ENCODE data around the gene ATE1. TPM values are rescaled to one million over a fixed set of nuclear protein-coding genes. Genes with fewer than 3 reads are reported as not detected.
"Not testable (repeated sequence)": the region's sequence is repeated elsewhere in the genome, so short reads cannot be mapped to it uniquely, and the experiment has no call there.

The ATE1 gene
- total and polyA plus RNA-seq, 4 donors = 18.3 to 60.7 (median 35.5) TPM

DNA sequence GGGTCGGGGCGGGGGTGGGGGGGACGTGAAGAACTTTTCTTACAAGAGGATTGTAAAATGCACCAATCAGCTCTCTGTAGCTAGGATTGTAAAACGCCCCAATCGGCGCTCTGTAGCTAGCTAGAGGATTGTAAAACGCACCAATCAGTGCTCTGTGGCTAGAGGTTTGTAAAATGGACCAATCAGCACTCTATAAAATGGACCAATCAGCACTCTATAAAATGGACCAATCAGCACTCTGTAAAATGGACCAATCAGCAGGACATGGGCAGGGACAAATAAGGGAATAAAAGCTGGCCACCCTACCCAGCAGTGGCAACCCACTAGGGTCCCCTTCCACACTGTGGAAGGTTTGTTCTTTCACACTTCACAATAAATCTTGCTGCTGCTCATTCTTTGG lies 9.0 kb downstream of the ATE1 start:
- H3K27ac ChIP-seq (ENCODE audit: low read depth, low read length); H3K4me3 ChIP-seq (ENCODE audit: low read depth, low read length); H3K27me3 ChIP-seq (ENCODE audit: control insufficient read depth, insufficient read depth, low read length); DNase-seq (ENCODE audit: low read depth in 4 of 6, low spot score in 6 of 6); H3K9me3 ChIP-seq (ENCODE audit: control insufficient read depth, insufficient read depth, low read length): not testable (repeated sequence)
- Histone ChIP-seq H3K36me3 (ENCODE audit: control insufficient read depth, insufficient read depth, low read length) (peaks cover 17% of the 10 kb centered on the region), H3K4me1 (ENCODE audit: control insufficient read depth, insufficient read depth, low read length) (peaks cover 11% of the 10 kb centered on the region)
- WGBS (ENCODE audit: insufficient coverage) = 93% methylated on average over 3 of the region's 7 CpGs

DNA sequence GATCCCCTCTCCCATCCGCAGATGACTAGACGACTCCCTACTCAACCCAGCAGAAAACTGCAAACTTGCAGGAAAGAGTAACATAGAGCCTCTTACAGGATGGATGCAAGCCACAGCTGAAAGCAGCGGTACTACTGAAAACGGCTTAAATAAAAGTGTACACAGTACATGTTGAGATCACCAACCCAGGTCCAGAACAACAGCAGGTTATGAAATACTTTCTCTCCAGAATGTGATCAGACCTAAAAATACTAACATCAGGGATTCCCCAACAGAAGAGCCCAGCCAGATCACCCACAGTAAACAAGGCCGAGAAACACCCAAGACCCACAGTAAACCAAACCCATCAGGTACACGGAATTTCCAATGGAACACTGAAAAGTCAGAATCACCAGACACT lies 13.2 kb downstream of the ATE1 start:
- DNase-seq (ENCODE audit: low read depth in 4 of 6, low spot score in 6 of 6) = no peak
- H3K27ac ChIP-seq (ENCODE audit: low read depth, low read length) = no peak overlapping the region
- no peaks in the 10 kb centered on the region for H3K4me1 ChIP-seq (ENCODE audit: control insufficient read depth, insufficient read depth, low read length)
- 87% methylated on average over 5 of the region's 6 CpGs for WGBS (ENCODE audit: insufficient coverage)
- H3K4me3 ChIP-seq (ENCODE audit: low read depth, low read length) = no peak overlapping the region
- H3K27me3 ChIP-seq (ENCODE audit: control insufficient read depth, insufficient read depth, low read length) = no peaks in the 10 kb centered on the region
- H3K36me3 ChIP-seq (ENCODE audit: control insufficient read depth, insufficient read depth, low read length) = peaks cover 22% of the 10 kb centered on the region
- no peaks in the 10 kb centered on the region for H3K9me3 ChIP-seq (ENCODE audit: control insufficient read depth, insufficient read depth, low read length)

DNA sequence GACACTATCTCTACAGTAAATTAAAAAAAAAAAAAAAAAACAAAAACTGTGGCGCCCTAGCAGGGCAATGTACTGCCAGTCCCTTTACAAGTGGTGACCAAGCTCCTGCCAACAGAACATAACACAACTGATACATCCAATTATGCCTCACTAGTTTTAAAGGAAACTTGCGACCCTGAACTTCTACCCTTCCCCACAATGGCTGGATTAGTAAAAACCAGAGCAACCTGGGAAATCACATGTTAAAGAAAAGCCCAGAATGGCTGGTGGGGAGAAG lies 16.5 kb downstream of the ATE1 start:
- Histone ChIP-seq H3K27ac (ENCODE audit: low read depth, low read length) (no peak overlapping the region), H3K9me3 (ENCODE audit: control insufficient read depth, insufficient read depth, low read length) (no peaks in the 10 kb centered on the region), H3K36me3 (ENCODE audit: control insufficient read depth, insufficient read depth, low read length) (peaks cover 30% of the 10 kb centered on the region), H3K4me1 (ENCODE audit: control insufficient read depth, insufficient read depth, low read length) (no peaks in the 10 kb centered on the region), H3K4me3 (ENCODE audit: low read depth, low read length) (no peak overlapping the region), H3K27me3 (ENCODE audit: control insufficient read depth, insufficient read depth, low read length) (no peaks in the 10 kb centered on the region)
- no peak for DNase-seq (ENCODE audit: low read depth in 4 of 6, low spot score in 6 of 6)
- no CpG with 5 or more reads among the region's 2 CpGs for WGBS (ENCODE audit: insufficient coverage)

DNA sequence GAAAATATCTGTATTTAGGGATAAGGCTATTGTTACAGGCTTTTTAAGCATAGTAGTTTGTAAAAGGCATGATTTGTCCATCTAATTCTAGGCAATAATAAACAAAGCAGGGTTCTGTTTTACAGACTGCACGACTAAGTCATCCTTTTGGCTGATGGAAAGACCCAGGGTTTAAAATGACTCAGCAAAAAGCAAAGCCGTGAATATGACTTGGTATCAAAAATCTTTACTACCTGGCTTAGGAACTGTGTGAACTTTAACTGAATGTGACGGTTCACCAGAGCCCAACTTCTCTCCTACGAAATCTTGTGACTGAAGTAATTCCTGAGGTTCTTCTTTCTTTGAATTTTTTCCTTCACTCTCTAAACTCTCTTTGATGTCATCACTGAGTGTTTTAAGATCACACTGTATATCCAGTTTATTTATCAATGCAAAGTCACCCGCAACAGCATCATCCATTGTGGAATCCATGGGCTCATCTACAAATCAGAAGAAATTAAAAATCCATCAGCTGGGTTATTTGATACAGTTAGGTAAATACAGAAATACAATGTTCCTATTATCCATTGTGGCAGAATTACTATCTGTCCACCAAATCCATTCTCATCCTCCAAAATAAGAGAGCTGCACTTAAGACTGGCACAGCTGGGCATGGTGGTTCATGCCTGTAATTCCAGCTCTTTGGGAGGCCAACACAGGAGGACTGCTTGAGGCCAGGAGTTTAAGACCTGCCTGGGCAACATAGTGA lies 17.0 kb downstream of the ATE1 start:
- Histone ChIP-seq H3K27me3 (ENCODE audit: control insufficient read depth, insufficient read depth, low read length) (no peaks in the 10 kb centered on the region), H3K4me3 (ENCODE audit: low read depth, low read length) (no peak overlapping the region), H3K36me3 (ENCODE audit: control insufficient read depth, insufficient read depth, low read length) (peaks cover 32% of the 10 kb centered on the region), H3K27ac (ENCODE audit: low read depth, low read length) (no peak overlapping the region), H3K9me3 (ENCODE audit: control insufficient read depth, insufficient read depth, low read length) (no peaks in the 10 kb centered on the region), H3K4me1 (ENCODE audit: control insufficient read depth, insufficient read depth, low read length) (no peaks in the 10 kb centered on the region)
- no CpG with 5 or more reads among the region's 5 CpGs for WGBS (ENCODE audit: insufficient coverage)
- peak in 1 of 6 donors; percentile 8 for DNase-seq (ENCODE audit: low read depth in 4 of 6, low spot score in 6 of 6)

DNA sequence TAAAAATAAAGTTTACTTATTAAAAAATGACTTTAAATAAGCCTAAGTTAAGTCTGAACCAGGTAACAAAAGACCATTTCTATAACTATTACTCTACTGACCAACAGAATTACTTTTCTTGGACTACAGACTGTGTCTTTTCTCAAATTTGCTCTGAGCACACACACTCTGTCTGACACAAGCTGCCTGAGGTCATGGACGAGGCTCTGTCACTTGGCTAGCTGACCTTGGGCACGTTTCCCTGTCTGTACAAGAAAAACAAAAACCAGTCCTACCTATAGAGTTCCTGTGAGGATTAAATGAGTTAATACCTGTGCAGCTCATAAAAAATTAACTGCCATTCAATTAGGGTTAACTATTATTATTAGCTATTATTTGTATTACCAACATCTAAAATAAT lies 22.9 kb downstream of the ATE1 start:
- Histone ChIP-seq H3K9me3 (ENCODE audit: control insufficient read depth, insufficient read depth, low read length) (no peaks in the 10 kb centered on the region), H3K36me3 (ENCODE audit: control insufficient read depth, insufficient read depth, low read length) (peaks cover 25% of the 10 kb centered on the region), H3K27me3 (ENCODE audit: control insufficient read depth, insufficient read depth, low read length) (no peaks in the 10 kb centered on the region), H3K27ac (ENCODE audit: low read depth, low read length) (no peak overlapping the region), H3K4me1 (ENCODE audit: control insufficient read depth, insufficient read depth, low read length) (no peaks in the 10 kb centered on the region), H3K4me3 (ENCODE audit: low read depth, low read length) (no peak overlapping the region)
- no CpG with 5 or more reads among the region's 2 CpGs for WGBS (ENCODE audit: insufficient coverage)
- DNase-seq (ENCODE audit: low read depth in 4 of 6, low spot score in 6 of 6) = no peak

DNA sequence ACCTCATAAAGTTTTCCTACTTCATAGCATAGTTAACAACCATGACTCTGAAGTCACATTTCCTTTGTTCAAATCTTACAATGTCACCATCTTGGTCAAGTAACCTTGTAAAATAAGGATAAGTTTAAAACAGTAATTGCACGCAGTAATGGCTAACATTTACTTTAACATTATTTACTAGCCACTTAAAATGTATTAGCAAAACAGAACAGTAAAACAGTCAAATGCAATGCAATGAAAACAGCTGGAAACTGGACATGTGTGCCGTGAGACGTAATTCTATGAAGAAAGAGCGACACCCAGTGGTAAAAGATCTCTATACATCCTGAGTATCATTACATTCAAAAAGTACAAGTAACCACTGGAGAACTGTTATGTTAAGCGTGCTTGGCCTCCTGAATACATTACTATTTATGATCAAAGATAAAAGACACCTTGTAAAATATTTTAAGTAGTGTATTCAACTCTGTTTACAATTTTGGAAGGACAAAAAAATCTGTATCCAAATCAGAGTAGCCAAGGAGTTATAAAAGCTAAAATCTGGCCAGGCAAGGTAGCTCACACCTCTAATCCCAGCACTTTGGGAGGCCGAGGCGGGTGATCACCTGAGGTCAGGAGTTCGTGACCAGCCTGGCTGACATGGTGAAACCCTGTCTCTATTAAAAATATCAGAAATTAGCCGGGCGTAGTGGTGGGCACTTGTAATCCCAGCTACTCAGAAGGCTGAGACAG lies 27.2 kb downstream of the ATE1 start:
- no CpG with 5 or more reads among the region's 10 CpGs for WGBS (ENCODE audit: insufficient coverage)
- peak; percentile 61 to 96 (median 74) for DNase-seq (ENCODE audit: low read depth in 4 of 6, low spot score in 6 of 6)
- Histone ChIP-seq H3K9me3 (ENCODE audit: control insufficient read depth, insufficient read depth, low read length) (no peaks in the 10 kb centered on the region), H3K36me3 (ENCODE audit: control insufficient read depth, insufficient read depth, low read length) (peaks cover 12% of the 10 kb centered on the region), H3K4me1 (ENCODE audit: control insufficient read depth, insufficient read depth, low read length) (no peaks in the 10 kb centered on the region), H3K27me3 (ENCODE audit: control insufficient read depth, insufficient read depth, low read length) (no peaks in the 10 kb centered on the region), H3K4me3 (ENCODE audit: low read depth, low read length) (no peak overlapping the region), H3K27ac (ENCODE audit: low read depth, low read length) (no peak overlapping the region)

DNA sequence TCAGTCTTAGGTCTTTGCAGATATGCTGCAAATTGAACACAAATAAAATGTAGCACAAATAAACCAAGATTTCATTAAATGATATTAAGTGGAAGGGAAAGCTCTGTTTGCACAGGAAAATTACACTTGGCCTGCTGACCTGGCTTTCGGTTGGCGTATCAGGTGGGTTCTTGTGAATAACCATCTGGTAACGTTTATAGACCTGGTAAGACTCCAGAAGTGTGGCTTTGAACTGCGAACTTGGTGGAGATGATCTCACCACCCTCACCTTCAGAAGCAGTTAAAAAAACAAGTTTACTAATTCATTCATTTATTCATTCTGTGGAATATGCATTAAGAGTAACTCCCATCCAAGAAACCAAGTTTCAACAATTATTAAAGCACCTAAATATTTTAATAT lies 28.1 kb downstream of the ATE1 start:
- DNase-seq (ENCODE audit: low read depth in 4 of 6, low spot score in 6 of 6) = no peak
- Histone ChIP-seq H3K4me3 (ENCODE audit: low read depth, low read length) (no peak overlapping the region), H3K9me3 (ENCODE audit: control insufficient read depth, insufficient read depth, low read length) (no peaks in the 10 kb centered on the region), H3K27ac (ENCODE audit: low read depth, low read length) (no peak overlapping the region), H3K27me3 (ENCODE audit: control insufficient read depth, insufficient read depth, low read length) (no peaks in the 10 kb centered on the region), H3K36me3 (ENCODE audit: control insufficient read depth, insufficient read depth, low read length) (peaks cover 16% of the 10 kb centered on the region), H3K4me1 (ENCODE audit: control insufficient read depth, insufficient read depth, low read length) (no peaks in the 10 kb centered on the region)
- no CpG with 5 or more reads among the region's 4 CpGs for WGBS (ENCODE audit: insufficient coverage)

DNA sequence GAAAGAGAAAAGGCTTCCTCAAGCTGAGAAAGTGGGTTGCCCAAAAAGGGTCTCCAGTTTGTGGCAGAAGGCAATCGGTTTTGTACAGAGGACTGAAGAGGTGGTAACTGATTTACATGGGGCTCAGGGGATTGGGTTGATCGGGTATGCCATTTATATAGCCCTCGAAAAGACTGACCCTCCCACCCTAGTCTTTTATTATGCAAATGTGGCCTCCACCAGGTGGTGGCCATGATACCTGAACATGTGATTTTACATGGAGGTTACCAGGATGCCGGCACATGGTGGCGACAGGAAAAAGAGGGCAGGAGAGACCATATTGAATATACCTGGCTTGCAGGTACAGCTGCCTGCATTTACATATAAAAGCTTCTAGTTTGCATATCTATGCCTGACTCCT lies 36.7 kb downstream of the ATE1 start:
- Histone ChIP-seq H3K36me3 (ENCODE audit: control insufficient read depth, insufficient read depth, low read length) (peaks cover 18% of the 10 kb centered on the region), H3K4me1 (ENCODE audit: control insufficient read depth, insufficient read depth, low read length) (no peaks in the 10 kb centered on the region), H3K27me3 (ENCODE audit: control insufficient read depth, insufficient read depth, low read length) (no peaks in the 10 kb centered on the region), H3K4me3 (ENCODE audit: low read depth, low read length) (no peak overlapping the region), H3K27ac (ENCODE audit: low read depth, low read length) (no peak overlapping the region), H3K9me3 (ENCODE audit: control insufficient read depth, insufficient read depth, low read length) (no peaks in the 10 kb centered on the region)
- no CpG with 5 or more reads among the region's 5 CpGs for WGBS (ENCODE audit: insufficient coverage)
- DNase-seq (ENCODE audit: low read depth in 4 of 6, low spot score in 6 of 6) = no peak

DNA sequence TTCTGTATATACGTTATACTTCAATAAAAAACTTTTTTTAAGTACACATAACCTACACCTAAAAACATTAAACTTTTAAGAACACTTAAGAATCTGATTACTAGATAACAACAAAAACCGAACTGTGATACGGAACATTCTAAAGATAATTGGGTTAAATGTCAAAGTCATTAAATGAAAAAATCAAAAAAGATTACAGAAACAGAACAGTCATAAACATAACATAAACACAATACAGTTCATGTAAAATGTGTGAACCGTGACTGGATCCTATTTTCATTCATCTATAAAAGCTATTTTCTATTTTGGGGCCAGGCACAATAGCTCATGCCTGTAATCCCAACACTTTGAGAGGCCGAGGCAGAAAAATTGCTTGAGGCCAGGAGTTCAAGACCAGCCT lies 38.6 kb downstream of the ATE1 start:
- H3K36me3 ChIP-seq (ENCODE audit: control insufficient read depth, insufficient read depth, low read length) = peaks cover 12% of the 10 kb centered on the region
- no peaks in the 10 kb centered on the region for H3K9me3 ChIP-seq (ENCODE audit: control insufficient read depth, insufficient read depth, low read length)
- no CpG with 5 or more reads among the region's 5 CpGs for WGBS (ENCODE audit: insufficient coverage)
- H3K4me1 ChIP-seq (ENCODE audit: control insufficient read depth, insufficient read depth, low read length) = no peaks in the 10 kb centered on the region
- no peak overlapping the region for H3K27ac ChIP-seq (ENCODE audit: low read depth, low read length)
- DNase-seq (ENCODE audit: low read depth in 4 of 6, low spot score in 6 of 6) = no peak
- no peaks in the 10 kb centered on the region for H3K27me3 ChIP-seq (ENCODE audit: control insufficient read depth, insufficient read depth, low read length)
- H3K4me3 ChIP-seq (ENCODE audit: low read depth, low read length) = no peak overlapping the region

DNA sequence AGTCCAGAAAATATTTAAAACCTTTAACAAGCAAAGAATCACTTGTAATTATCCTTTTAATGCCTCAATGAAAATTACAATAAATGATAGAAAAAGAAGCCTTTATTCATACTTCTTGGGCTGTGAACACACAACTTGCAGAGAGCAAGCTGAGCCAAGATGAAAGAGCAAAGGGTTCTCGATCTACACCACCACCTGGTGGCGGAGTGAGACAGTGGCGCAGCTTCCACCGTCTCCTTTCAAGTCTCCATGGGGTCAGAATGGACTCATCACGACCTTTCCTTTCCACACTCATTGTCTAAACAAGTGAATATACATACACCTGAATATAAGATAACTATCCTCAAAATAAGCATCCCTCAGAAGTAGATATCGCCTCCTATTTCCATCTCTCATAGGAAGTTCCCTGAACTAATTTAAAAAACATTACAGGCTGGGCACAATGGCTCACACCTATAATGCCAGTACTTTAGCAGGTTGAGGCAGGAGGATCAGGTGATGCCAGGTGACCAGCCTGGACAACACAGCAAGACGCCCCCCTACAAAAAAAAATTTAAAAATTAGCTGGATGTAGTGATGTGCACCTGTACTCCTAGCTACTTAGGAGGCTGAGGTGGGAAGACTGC lies 40.7 kb downstream of the ATE1 start:
- DNase-seq (ENCODE audit: low read depth in 4 of 6, low spot score in 6 of 6) = peak in 5 of 6 donors; percentile 24 to 85 (median 48)
- Histone ChIP-seq H3K9me3 (ENCODE audit: control insufficient read depth, insufficient read depth, low read length) (no peaks in the 10 kb centered on the region), H3K27me3 (ENCODE audit: control insufficient read depth, insufficient read depth, low read length) (no peaks in the 10 kb centered on the region), H3K4me1 (ENCODE audit: control insufficient read depth, insufficient read depth, low read length) (no peaks in the 10 kb centered on the region), H3K27ac (ENCODE audit: low read depth, low read length) (no peak overlapping the region), H3K4me3 (ENCODE audit: low read depth, low read length) (no peak overlapping the region), H3K36me3 (ENCODE audit: control insufficient read depth, insufficient read depth, low read length) (peaks cover 3% of the 10 kb centered on the region)
- WGBS (ENCODE audit: insufficient coverage) = 14% methylated on average over 6 of the region's 7 CpGs

All from spinal cord (tissue), 10 donors.